Measurements from ENCODE around the gene USP32. TPM values are rescaled to one million over a fixed set of nuclear protein-coding genes. Genes with fewer than 3 reads are reported as not detected.
"Not testable (repeated sequence)": the region's sequence is repeated elsewhere in the genome, so short reads cannot be mapped to it uniquely, and the experiment has no call there.

The USP32 gene
- total and polyA plus RNA-seq, 2 donors from 2014 or later, result 14.6 to 53.1 TPM

DNA sequence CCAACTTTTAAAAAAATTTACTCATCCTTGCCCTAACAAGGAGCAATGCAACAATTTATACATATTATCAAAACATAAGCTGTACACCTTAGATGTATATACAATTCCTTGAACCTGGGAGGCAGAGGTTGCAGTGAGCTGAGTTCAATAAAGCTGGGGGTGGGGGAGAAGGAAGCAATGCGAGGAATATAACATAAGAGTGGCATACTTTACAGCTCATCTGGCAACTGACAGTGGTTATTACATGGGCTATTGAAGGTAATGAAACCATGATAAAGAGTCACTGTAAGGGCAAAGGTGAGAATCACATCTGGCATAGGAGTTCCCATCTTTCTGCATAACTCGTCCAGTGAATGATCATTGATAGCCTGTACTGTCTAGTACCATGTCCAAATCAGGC is 198.5 kb downstream of the USP32 start:
- no peaks in the 10 kb centered on the region for H3K4me1 ChIP-seq (ENCODE audit: control insufficient read depth in 2 of 3, insufficient read depth in 2 of 3, low read depth in 1 of 3, low read length in 3 of 3)
- H3K4me3 ChIP-seq (ENCODE audit: low read length in 3 of 3), result no peak overlapping the region
- TF ChIP-seq, protein P1, sequence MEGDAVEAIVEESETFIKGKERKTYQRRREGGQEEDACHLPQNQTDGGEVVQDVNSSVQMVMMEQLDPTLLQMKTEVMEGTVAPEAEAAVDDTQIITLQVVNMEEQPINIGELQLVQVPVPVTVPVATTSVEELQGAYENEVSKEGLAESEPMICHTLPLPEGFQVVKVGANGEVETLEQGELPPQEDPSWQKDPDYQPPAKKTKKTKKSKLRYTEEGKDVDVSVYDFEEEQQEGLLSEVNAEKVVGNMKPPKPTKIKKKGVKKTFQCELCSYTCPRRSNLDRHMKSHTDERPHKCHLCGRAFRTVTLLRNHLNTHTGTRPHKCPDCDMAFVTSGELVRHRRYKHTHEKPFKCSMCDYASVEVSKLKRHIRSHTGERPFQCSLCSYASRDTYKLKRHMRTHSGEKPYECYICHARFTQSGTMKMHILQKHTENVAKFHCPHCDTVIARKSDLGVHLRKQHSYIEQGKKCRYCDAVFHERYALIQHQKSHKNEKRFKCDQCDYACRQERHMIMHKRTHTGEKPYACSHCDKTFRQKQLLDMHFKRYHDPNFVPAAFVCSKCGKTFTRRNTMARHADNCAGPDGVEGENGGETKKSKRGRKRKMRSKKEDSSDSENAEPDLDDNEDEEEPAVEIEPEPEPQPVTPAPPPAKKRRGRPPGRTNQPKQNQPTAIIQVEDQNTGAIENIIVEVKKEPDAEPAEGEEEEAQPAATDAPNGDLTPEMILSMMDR (IDR thresholded peaks at IDR 0.05; ENCODE audit: borderline replicate concordance, extremely low read depth, insufficient read depth), result no peak
- H3K36me3 ChIP-seq (ENCODE audit: control insufficient read depth in 2 of 3, insufficient read depth in 3 of 3, low read length in 3 of 3), result peaks cover 0 to 4% (median 3%) of the 10 kb centered on the region in 3 donors
- no peaks in the 10 kb centered on the region for H3K27me3 ChIP-seq (ENCODE audit: control insufficient read depth, insufficient read depth, low read length)
- FAIRE-seq, result no peak
- intact Hi-C loops (cut with DNase I), result no loop called here
- no peak for DNase-seq
- no peak overlapping the region for H3K9ac ChIP-seq (ENCODE audit: low read length in 3 of 3)
- no peak overlapping the region for H3K27ac ChIP-seq (ENCODE audit: low read depth in 2 of 2, low read length in 2 of 2)
- H3K9me3 ChIP-seq (ENCODE audit: control insufficient read depth in 2 of 3, insufficient read depth in 1 of 3, low read length in 3 of 3), result no peaks in the 10 kb centered on the region

DNA sequence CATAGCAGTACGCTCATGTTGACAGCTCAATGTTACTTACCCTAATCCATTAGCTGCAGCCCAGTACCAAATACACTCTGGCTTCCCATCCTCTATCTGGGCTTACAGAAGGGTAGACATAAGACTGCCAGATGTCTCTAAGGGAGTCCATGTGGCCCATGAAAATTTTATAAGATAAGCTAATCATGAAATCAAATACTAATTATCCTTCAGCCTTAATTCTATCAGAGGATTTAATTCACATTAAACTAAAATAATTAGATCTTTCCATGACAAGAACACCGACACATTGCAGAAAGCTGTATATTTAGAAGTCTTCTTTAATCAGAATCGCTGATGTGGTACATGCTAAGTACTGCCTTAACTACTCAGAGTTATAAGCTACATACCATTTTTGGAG is 198.9 kb downstream of the USP32 start:
- H3K4me1 ChIP-seq (ENCODE audit: control insufficient read depth in 2 of 3, insufficient read depth in 2 of 3, low read depth in 1 of 3, low read length in 3 of 3); DNase-seq; intact Hi-C loops (cut with DNase I); H3K9ac ChIP-seq (ENCODE audit: low read length in 3 of 3); H3K4me3 ChIP-seq (ENCODE audit: low read length in 3 of 3); FAIRE-seq; H3K27ac ChIP-seq (ENCODE audit: low read depth in 2 of 2, low read length in 2 of 2); H3K9me3 ChIP-seq (ENCODE audit: control insufficient read depth in 2 of 3, insufficient read depth in 1 of 3, low read length in 3 of 3); H3K27me3 ChIP-seq (ENCODE audit: control insufficient read depth, insufficient read depth, low read length); H3K36me3 ChIP-seq (ENCODE audit: control insufficient read depth in 2 of 3, insufficient read depth in 3 of 3, low read length in 3 of 3): not testable (repeated sequence)

DNA sequence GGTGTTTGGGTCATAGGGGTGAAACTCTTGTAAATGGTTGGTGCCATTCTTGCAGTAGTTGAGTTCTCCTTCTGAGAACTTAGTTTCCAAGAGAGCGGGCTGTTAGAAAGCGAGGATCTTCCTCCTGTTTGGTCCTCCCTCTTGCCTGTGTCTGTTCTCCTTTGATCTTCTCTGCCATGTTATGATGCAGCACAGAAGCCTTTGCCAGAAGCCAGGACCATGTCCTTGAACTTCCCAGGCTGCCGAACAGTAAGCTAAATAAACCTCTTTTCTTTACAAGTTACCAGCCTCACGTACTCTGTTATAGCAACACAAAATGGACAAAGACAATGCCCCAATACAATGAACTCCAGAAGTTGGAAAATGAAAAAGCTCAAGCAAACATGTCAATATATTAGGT is 201.9 kb downstream of the USP32 start:
- H3K4me3 ChIP-seq (ENCODE audit: low read length in 3 of 3); H3K9me3 ChIP-seq (ENCODE audit: control insufficient read depth in 2 of 3, insufficient read depth in 1 of 3, low read length in 3 of 3); FAIRE-seq; H3K27ac ChIP-seq (ENCODE audit: low read depth in 2 of 2, low read length in 2 of 2); H3K36me3 ChIP-seq (ENCODE audit: control insufficient read depth in 2 of 3, insufficient read depth in 3 of 3, low read length in 3 of 3); H3K9ac ChIP-seq (ENCODE audit: low read length in 3 of 3); H3K4me1 ChIP-seq (ENCODE audit: control insufficient read depth in 2 of 3, insufficient read depth in 2 of 3, low read depth in 1 of 3, low read length in 3 of 3); H3K27me3 ChIP-seq (ENCODE audit: control insufficient read depth, insufficient read depth, low read length); intact Hi-C loops (cut with DNase I); DNase-seq: not testable (repeated sequence)

DNA sequence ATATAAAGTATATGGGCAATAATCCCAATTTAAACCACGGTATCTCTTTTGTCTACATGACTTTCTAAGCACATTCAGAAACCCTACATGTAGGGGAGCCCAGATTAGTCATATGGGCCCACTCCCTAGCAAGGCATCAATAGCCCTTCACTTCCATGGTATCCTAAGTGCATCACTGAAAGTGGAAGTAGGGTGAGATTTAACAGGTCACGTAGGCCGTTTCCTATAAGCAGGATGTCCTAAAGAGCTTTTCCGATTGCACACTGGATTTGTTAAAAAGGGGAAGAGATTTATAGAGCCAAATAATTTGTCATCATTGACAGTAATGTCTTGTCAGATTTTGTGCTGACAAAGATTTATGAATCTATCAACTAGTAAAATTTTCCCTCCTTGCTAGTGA is 203.2 kb downstream of the USP32 start:
- intact Hi-C loops (cut with DNase I), result no loop called here
- TF ChIP-seq, protein P1 (IDR thresholded peaks at IDR 0.05; ENCODE audit: borderline replicate concordance, extremely low read depth, insufficient read depth), result no peak
- Histone ChIP-seq H3K27me3 (ENCODE audit: control insufficient read depth, insufficient read depth, low read length) (no peaks in the 10 kb centered on the region), H3K9ac (ENCODE audit: low read length in 3 of 3) (no peak overlapping the region), H3K4me1 (ENCODE audit: control insufficient read depth in 2 of 3, insufficient read depth in 2 of 3, low read depth in 1 of 3, low read length in 3 of 3) (no peaks in the 10 kb centered on the region), H3K4me3 (ENCODE audit: low read length in 3 of 3) (no peak overlapping the region), H3K27ac (ENCODE audit: low read depth in 2 of 2, low read length in 2 of 2) (no peak overlapping the region), H3K9me3 (ENCODE audit: control insufficient read depth in 2 of 3, insufficient read depth in 1 of 3, low read length in 3 of 3) (no peaks in the 10 kb centered on the region), H3K36me3 (ENCODE audit: control insufficient read depth in 2 of 3, insufficient read depth in 3 of 3, low read length in 3 of 3) (peaks cover 0 to 6% (median 6%) of the 10 kb centered on the region in 3 donors)
- DNase-seq (no peak), FAIRE-seq (no peak)

DNA sequence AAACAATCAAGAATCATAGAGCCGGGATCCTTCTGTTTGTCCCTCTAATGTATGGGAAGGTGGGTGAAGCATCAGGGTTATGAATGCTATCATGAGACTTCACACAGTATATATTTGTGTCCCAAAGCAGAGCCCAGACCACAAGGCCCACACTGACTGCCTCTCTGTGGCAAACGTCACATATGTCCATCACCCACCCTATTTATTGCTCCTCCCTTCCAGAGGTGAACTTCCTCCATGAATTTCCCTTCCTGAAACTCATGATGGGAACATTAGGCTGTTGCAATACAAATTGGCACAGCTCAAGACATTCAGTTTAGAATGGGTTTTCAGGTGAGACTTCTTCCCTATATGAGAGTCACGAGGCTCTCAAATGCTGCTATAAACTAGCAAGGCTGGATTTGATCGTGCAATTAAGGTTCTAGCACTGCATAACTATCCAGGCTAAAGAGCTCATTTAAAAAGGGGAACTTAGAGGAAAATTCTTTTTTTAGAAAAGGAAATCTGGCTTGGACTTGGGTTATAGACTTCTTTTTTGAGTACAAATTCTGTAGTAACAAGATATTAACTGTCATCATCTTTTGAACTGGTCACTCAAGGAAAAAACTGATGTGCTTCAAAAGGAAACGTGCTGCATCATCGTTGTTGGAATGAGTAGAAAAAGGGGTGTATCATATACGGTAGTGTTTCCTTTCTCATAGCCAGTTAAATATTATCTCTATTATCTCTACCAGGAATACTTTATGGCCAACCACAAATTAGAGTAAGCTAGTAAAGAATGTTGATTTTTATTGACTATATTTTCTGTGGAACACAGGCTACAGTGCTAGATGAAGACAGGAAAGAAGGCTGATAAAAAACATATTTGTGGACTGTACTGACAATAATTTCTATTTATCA is 204.8 kb downstream of the USP32 start:
- intact Hi-C loops (cut with DNase I); H3K27me3 ChIP-seq (ENCODE audit: control insufficient read depth, insufficient read depth, low read length); DNase-seq; FAIRE-seq; H3K9ac ChIP-seq (ENCODE audit: low read length in 3 of 3); H3K4me3 ChIP-seq (ENCODE audit: low read length in 3 of 3); H3K9me3 ChIP-seq (ENCODE audit: control insufficient read depth in 2 of 3, insufficient read depth in 1 of 3, low read length in 3 of 3); H3K4me1 ChIP-seq (ENCODE audit: control insufficient read depth in 2 of 3, insufficient read depth in 2 of 3, low read depth in 1 of 3, low read length in 3 of 3); H3K27ac ChIP-seq (ENCODE audit: low read depth in 2 of 2, low read length in 2 of 2); H3K36me3 ChIP-seq (ENCODE audit: control insufficient read depth in 2 of 3, insufficient read depth in 3 of 3, low read length in 3 of 3): not testable (repeated sequence)

DNA sequence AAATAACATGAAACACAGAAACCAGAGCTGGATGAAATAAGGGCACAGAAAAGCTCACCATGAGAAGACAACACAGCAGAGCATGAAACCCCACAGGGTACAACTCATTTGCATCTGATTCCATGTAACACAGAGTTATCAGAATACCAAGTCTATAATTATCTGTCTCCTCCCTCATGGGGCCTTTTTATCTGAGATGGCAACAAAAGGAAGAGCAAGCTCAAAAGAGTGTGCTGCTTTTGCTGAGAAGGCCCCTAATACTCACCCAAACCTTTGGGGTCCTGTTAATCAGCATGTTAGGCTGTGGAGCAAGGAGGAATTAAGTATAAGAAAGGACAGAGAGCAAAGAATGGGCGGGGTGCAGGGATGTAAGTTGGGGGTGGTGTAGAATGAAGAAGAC is 205.6 kb downstream of the USP32 start:
- H3K27ac ChIP-seq (ENCODE audit: low read depth in 2 of 2, low read length in 2 of 2); H3K9me3 ChIP-seq (ENCODE audit: control insufficient read depth in 2 of 3, insufficient read depth in 1 of 3, low read length in 3 of 3); H3K27me3 ChIP-seq (ENCODE audit: control insufficient read depth, insufficient read depth, low read length); DNase-seq; H3K36me3 ChIP-seq (ENCODE audit: control insufficient read depth in 2 of 3, insufficient read depth in 3 of 3, low read length in 3 of 3); H3K4me3 ChIP-seq (ENCODE audit: low read length in 3 of 3); FAIRE-seq; H3K9ac ChIP-seq (ENCODE audit: low read length in 3 of 3); H3K4me1 ChIP-seq (ENCODE audit: control insufficient read depth in 2 of 3, insufficient read depth in 2 of 3, low read depth in 1 of 3, low read length in 3 of 3); intact Hi-C loops (cut with DNase I): not testable (repeated sequence)

DNA sequence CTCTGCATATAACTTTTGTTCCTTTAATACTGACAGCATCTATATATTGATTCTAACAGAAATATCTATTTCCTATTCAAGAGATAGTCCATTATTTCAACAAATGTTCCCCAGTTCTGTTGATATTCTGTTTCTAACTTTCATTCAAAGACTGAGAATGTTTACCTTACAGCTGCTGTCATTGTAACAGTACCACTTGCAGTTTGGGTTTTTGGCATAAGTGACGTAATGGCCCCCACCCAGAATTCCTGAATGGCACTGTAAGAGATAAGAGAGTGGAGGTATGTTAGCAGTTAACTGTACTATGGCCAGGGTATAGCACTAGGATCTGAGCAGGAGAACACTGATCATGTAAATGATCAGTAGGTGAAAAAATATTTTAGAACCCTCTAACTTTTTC is 211.6 kb downstream of the USP32 start:
- H3K27me3 ChIP-seq (ENCODE audit: control insufficient read depth, insufficient read depth, low read length); H3K27ac ChIP-seq (ENCODE audit: low read depth in 2 of 2, low read length in 2 of 2); intact Hi-C loops (cut with DNase I); H3K9me3 ChIP-seq (ENCODE audit: control insufficient read depth in 2 of 3, insufficient read depth in 1 of 3, low read length in 3 of 3); H3K4me1 ChIP-seq (ENCODE audit: control insufficient read depth in 2 of 3, insufficient read depth in 2 of 3, low read depth in 1 of 3, low read length in 3 of 3); H3K4me3 ChIP-seq (ENCODE audit: low read length in 3 of 3); FAIRE-seq; DNase-seq; H3K9ac ChIP-seq (ENCODE audit: low read length in 3 of 3): not testable (repeated sequence)
- H3K36me3 ChIP-seq (ENCODE audit: control insufficient read depth in 2 of 3, insufficient read depth in 3 of 3, low read length in 3 of 3), result peaks cover 0 to 13% (median 12%) of the 10 kb centered on the region in 3 donors
